AG04450 (cell line): ENCODE results near the gene BOD1L1. TPM values are rescaled to one million over a fixed set of nuclear protein-coding genes. Genes with fewer than 3 reads are reported as not detected.
A peak's percentile ranks its signal among the peaks of the same experiment; 100 is the strongest.

Source experiments
- CTCF ChIA-PET: fragments of 300-600, 350-600 bp; formaldehyde crosslinking; extraction: SDS; loops from one replicate; lab custom pipeline; 2022; ENCODE audit warnings: antibody characterized with exemption, inconsistent platforms; lab: Charles Lee
- POLR2A ChIA-PET: fragments of 350-600 bp; formaldehyde crosslinking; extraction: SDS; loops from one replicate; lab custom pipeline; 2021; ENCODE audit warnings: antibody characterized with exemption, inconsistent platforms; lab: Yijun Ruan, JAX
- DNase-seq: peaks from one replicate; pipeline ENCODE4 v3.0.0-alpha.2; 2011; ENCODE audit warnings: low read depth, low spot score
- H3K27ac ChIP-seq: one replicate; pipeline ENCODE4 v1.5.1; 2012; ENCODE audit warnings: low read depth, low read length, control low read depth
- H3K27me3 ChIP-seq: one replicate; pipeline ENCODE4 v1.6.0; 2012; ENCODE audit warnings: low read length; ENCODE audit not compliant: control insufficient read depth, insufficient read depth
- H3K4me3 ChIP-seq: 2 replicates; pipeline ENCODE4 v1.5.1; 2011; ENCODE audit warnings: mild to moderate bottlenecking, low read depth, low read length, control low read depth
- H3K9me3 ChIP-seq: 2 replicates; pipeline ENCODE4 v1.5.1; 2012; ENCODE audit warnings: low read length; ENCODE audit not compliant: control insufficient read depth, insufficient read depth
- polyA minus RNA-seq: library from RNA; depleted of rRNA, polyadenylated mRNA; stranded (reverse); fragments of >200 nt; gene quantifications from 2 replicates; pipeline ENCODE4 v1.2.3, GENCODE V29; 2011; rRNA and poly(A)+ RNA removed
- polyA plus RNA-seq: library from polyadenylated mRNA; depleted of rRNA; stranded (reverse); fragments of >200 nt; gene quantifications from 2 replicates; pipeline ENCODE4 v1.2.3, GENCODE V29; 2011; rRNA removed
- TF ChIP-seq, protein P1 (sequence below): IDR thresholded peaks from 2 replicates; pipeline ENCODE4 v1.5.1; 2011; ENCODE audit warnings: low read depth, low read length, control low read depth, inconsistent platforms

The BOD1L1 gene
- polyA plus RNA-seq (17.9 and 23.1 TPM in 2 replicates), polyA minus RNA-seq (25.3 and 38.5 TPM in 2 replicates)

DNA sequence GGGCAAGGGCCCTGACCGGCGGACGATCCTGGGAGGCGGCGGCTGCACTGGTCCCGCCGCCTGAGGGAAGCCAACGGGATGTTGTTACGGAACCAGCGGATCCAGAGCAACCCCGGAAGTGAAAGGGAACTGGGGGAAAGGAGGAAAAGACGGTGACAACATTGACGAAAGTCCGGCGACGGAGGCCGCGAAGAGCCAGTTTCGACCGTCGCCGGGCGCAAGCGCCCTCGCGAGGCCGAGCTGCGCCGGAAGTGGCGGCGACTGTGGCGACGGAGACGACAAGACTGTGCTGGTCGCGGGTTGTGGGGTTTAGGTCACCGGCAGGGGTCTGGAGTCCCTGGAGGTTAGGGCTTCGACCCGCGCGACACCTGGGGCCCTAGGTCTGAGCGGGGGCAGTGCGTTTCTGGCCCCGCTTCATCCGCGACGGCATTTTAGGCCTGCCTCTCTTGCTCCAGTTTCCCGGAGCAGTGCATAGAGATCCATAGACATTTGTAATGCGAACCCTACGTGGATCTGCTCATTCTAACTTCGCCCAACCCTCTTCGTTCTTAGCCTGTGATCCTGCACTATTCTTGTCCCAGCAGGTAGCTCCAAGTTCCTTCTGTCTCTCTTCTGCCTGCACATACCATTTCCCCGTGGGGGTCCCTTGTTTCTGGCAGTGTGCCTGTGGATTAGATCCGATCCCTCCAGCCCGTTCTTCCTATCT, at the start of gene BOD1L1:
Gene BOD1L1, minus strand, starts transcription at position 120 of the 706 bp plus-strand sequence. CDS start 138 bp downstream, outside the sequence.
- ChIA-PET CTCF (interaction anchor here (0.6 to 2.0 kb wide), 5 partner anchors 10 to 1372 kb away, joined by 3 to 12 read pairs (median 4); no protein-coding TSS in a partner anchor), POLR2A (interaction anchor here (1.3 to 1.6 kb wide), 2 partner anchors 10 to 26 kb away, joined by 4 read pairs; no protein-coding TSS in a partner anchor)
- H3K27me3 ChIP-seq, result no peaks in the 10 kb centered on the region

DNA sequence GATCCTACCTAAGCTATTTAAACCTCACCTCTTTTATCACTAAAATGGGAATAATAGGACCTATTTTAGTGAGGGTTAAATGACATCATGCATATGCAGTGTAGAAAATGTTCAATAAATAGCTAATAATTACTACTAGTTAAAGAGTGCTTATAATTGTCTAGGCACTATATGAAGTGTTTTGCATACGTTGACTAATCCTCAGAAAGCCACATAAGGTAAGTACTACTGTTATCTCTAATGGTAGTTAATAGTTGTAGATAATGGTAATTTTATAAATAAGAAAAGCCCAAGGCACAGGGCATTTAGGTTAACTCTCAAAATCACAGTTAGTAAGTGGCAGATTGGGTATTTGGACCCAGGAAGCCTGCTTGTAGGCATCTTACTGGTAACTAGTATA, 47.4 kb upstream of the BOD1L1 start:
- H3K27ac ChIP-seq, result no peak overlapping the region
- H3K4me3 ChIP-seq, result no peak overlapping the region
- POLR2A ChIA-PET, result no interaction called here
- no peaks in the 10 kb centered on the region for H3K27me3 ChIP-seq
- H3K9me3 ChIP-seq, result no peaks in the 10 kb centered on the region
- DNase-seq, result no peak
- TF ChIP-seq, protein P1, sequence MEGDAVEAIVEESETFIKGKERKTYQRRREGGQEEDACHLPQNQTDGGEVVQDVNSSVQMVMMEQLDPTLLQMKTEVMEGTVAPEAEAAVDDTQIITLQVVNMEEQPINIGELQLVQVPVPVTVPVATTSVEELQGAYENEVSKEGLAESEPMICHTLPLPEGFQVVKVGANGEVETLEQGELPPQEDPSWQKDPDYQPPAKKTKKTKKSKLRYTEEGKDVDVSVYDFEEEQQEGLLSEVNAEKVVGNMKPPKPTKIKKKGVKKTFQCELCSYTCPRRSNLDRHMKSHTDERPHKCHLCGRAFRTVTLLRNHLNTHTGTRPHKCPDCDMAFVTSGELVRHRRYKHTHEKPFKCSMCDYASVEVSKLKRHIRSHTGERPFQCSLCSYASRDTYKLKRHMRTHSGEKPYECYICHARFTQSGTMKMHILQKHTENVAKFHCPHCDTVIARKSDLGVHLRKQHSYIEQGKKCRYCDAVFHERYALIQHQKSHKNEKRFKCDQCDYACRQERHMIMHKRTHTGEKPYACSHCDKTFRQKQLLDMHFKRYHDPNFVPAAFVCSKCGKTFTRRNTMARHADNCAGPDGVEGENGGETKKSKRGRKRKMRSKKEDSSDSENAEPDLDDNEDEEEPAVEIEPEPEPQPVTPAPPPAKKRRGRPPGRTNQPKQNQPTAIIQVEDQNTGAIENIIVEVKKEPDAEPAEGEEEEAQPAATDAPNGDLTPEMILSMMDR, result no peak
- CTCF ChIA-PET, result interaction anchor here (1.4 to 3.2 kb wide), 2 partner anchors 18 to 21 kb away, joined by 9 to 13 read pairs; no protein-coding TSS in a partner anchor

More for the DNA sequence above, at the start of gene BOD1L1:
- no peaks in the 10 kb centered on the region for H3K9me3 ChIP-seq
- peak; percentile 63 for DNase-seq
- H3K27ac ChIP-seq, result peak within 1 kb of the TSS; percentile 78
- TF ChIP-seq, protein P1, result peak; percentile 63
- H3K4me3 ChIP-seq, result peak within 1 kb of the TSS; percentile 99

DNA sequence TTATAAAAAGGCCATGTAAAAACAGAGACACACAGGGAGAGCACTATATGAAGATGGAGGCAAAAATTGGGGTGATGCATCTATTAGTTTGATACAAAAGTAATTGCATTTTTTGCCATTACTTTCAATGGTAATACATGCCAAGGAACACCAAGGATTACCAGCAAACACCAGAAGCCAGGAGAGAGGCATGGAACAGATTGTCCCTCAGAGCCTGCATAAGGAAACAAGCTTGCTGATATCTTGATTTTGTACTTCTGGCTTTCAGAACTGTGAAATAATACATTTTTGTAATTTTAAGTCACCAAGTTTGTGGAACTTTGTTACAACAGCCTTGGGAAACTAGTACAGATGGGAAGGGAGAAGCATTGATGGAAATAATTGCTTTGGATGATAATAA, 45.6 kb upstream of the BOD1L1 start:
- DNase-seq, result no peak
- TF ChIP-seq, protein P1, result no peak
- H3K27me3 ChIP-seq, result no peaks in the 10 kb centered on the region
- no peak overlapping the region for H3K4me3 ChIP-seq
- no peaks in the 10 kb centered on the region for H3K9me3 ChIP-seq
- ChIA-PET CTCF (interaction anchor here (3.2 kb wide), 1 partner anchor 19 kb away, joined by 13 read pairs; no protein-coding TSS in a partner anchor), POLR2A (no interaction called here)
- no peak overlapping the region for H3K27ac ChIP-seq

DNA sequence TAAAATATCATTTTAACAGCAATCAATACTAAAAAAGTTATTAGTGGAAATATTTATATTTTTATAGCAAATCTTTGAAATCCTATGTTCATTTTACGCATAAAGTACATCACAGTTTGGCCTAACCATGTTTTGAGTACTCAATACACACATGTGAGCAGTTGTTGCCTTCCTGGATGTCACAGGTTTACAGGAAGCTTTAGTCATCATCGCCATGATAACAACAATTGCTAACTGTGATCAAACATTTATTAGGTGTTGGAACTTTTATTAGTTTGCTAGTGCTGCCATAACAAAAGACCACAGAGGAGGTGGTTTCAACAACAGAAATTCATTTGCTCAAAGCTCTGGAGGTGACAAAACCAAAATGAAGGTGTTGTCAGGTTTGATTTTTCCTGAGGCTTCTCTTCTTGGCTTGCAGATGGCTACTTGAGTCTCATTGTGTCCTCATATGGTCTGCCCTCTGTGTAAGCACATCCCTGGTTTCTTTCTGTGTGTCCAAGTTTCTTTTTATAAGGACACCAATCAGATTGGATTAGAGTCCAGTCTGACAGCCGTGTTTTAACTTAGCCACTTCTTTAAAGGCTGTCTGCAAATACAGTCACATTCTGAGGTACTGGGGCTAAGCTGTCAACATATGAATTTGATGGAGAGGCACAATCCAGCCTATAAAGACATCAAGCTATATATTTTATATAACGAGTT, 43.1 kb upstream of the BOD1L1 start:
- ChIA-PET POLR2A (no interaction called here), CTCF (interaction anchor here (2.0 to 2.9 kb wide), 2 partner anchors 14 to 16 kb away, joined by 10 to 22 read pairs; no protein-coding TSS in a partner anchor)
- no peak overlapping the region for H3K27ac ChIP-seq
- no peaks in the 10 kb centered on the region for H3K9me3 ChIP-seq
- H3K27me3 ChIP-seq, result no peaks in the 10 kb centered on the region
- TF ChIP-seq, protein P1, result no peak
- H3K4me3 ChIP-seq, result no peak overlapping the region
- no peak for DNase-seq
